ENCODE results near the gene KLHDC2. TPM values are rescaled to one million over a fixed set of nuclear protein-coding genes. Genes with fewer than 3 reads are reported as not detected.
A peak's percentile ranks its signal among the peaks of the same experiment; 100 is the strongest.
"Not testable (repeated sequence)": the region's sequence is repeated elsewhere in the genome, so short reads cannot be mapped to it uniquely, and the experiment has no call there.

Gene KLHDC2
- total RNA-seq, 1 donor = 63.0 TPM

DNA sequence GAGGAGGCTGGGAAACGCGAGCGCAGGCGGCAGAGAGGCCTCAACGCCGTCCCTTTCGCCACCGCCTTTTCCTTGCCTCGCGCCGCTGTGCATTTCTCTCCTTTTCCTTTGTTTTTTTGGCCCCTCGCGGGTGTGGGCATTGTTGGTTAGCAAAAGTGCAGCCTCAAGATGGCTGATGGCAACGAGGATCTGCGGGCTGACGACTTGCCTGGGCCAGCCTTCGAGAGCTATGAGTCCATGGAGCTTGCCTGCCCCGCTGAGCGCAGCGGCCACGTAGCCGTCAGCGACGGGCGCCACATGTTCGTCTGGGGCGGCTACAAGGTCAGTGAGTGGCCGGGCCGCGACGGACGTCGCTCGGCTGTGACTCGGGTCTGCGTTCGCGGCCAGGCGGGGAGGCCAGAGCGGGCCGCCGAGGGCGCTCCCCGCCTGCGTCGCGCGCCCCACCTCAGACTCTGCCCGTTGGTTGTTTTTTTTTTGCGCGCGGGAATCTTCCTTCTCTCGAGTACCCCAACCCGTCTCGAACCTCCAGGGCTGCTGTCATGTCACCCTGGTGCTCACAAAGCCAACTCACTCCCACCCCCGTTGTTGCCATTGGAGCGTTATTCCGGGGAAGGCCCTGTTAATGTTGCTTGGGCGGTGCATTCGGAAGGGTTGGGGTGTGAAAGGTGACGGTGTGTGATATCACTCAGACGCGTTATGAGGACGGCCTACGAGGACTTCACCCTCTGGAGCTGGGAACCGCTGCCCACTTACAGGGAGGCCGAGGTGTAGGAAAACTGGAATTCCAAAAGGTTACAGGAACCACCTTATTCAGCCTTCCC, 558 bp downstream of the KLHDC2 start:
- TF ChIP-seq, protein P1, sequence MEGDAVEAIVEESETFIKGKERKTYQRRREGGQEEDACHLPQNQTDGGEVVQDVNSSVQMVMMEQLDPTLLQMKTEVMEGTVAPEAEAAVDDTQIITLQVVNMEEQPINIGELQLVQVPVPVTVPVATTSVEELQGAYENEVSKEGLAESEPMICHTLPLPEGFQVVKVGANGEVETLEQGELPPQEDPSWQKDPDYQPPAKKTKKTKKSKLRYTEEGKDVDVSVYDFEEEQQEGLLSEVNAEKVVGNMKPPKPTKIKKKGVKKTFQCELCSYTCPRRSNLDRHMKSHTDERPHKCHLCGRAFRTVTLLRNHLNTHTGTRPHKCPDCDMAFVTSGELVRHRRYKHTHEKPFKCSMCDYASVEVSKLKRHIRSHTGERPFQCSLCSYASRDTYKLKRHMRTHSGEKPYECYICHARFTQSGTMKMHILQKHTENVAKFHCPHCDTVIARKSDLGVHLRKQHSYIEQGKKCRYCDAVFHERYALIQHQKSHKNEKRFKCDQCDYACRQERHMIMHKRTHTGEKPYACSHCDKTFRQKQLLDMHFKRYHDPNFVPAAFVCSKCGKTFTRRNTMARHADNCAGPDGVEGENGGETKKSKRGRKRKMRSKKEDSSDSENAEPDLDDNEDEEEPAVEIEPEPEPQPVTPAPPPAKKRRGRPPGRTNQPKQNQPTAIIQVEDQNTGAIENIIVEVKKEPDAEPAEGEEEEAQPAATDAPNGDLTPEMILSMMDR (IDR thresholded peaks at IDR 0.05; ENCODE audit: insufficient read depth, low read depth, low read length) = no peak
- peak overlapping the region; percentile 87 for H3K4me3 ChIP-seq (ENCODE audit: low read depth, low read length)
- peak; percentile 68 for DNase-seq (ENCODE audit: low read depth)

DNA sequence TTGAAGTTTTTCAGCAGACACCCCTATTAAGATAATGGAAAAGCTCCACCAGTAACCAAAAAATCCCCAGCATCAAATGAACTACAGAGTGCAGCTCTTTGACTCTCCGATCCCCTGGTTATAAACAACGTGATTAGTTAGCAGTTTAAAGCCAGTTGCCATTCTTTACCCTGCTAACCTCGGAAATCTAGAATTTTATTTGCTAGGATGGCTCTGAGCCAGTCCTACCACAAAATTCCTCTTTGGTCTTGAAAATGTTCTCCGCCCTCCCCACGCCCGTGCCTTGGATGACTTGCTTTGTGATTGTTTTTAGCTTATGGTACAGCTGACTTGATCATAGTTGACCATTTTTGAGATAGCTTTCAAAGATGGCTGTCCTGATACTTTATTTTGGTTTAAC, 1.2 kb downstream of the KLHDC2 start:
- H3K4me3 ChIP-seq (ENCODE audit: low read depth, low read length) = peak overlapping the region; percentile 87
- TF ChIP-seq, protein P1 (IDR thresholded peaks at IDR 0.05; ENCODE audit: insufficient read depth, low read depth, low read length) = no peak
- peak; percentile 87 for DNase-seq (ENCODE audit: low read depth)

DNA sequence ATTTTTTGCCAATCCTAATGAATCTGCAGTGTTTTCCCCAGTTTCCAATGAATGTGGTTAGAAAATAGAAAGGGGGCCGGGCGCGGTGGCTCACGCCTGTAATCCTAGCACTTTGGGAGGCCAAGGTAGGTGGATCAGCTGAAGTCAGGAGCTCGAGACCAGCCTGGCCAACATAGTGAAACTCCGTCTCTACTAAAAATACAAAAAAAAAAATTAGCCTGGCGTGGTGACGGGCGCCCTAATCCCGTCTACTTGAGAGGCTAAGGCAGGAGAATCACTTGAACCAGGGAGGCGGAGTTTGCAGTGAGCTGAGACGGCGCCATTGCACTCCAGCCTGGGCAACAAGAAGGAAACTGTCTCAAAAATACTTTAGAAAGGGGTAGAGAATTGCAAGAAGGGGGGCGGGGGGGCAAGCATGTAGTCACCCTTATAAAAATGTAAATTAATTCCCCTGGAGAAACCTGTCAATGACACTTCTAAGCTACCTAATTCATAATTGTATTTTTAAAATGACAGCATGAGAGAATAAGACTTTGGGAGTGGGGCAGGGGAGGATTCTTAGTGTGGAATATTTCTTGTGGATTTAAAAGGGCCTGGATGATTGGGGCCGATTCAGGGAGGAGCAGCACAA, 1.7 kb downstream of the KLHDC2 start:
- TF ChIP-seq, protein P1 (IDR thresholded peaks at IDR 0.05; ENCODE audit: insufficient read depth, low read depth, low read length) = no peak
- peak overlapping the region; percentile 87 for H3K4me3 ChIP-seq (ENCODE audit: low read depth, low read length)
- DNase-seq (ENCODE audit: low read depth) = peak; percentile 12

DNA sequence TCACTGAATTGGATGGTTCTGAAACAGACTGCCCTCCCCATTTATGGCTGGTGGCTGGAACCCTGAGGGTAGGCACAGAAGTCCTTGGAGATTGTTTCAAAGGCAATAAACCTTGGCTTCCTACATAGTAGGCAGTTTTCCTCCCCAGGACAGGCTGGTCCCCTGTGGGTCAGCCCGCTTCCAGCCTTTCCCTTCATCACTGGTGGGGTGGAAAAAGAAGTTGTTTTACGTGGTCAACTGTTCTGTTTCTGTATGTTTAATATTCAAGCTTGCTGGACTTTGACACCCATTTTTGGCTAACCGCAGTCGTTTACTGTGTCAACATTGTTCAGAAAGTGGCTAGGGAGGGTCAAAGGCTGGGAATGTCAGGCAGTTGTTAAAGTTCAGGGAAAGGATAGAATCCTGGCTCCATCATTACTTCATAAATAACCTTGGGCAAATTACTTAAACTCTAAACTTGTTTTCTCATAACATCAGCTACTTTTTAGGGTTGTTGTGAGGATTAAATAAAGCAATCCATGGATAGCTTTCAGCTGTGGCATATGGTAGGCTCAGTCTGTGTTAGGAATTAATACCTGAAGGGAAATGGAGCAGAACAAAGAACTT, 2.4 kb downstream of the KLHDC2 start:
- TF ChIP-seq, protein P1 (IDR thresholded peaks at IDR 0.05; ENCODE audit: insufficient read depth, low read depth, low read length) = no peak
- DNase-seq (ENCODE audit: low read depth) = peak; percentile 95
- H3K4me3 ChIP-seq (ENCODE audit: low read depth, low read length) = peak overlapping the region; percentile 87

DNA sequence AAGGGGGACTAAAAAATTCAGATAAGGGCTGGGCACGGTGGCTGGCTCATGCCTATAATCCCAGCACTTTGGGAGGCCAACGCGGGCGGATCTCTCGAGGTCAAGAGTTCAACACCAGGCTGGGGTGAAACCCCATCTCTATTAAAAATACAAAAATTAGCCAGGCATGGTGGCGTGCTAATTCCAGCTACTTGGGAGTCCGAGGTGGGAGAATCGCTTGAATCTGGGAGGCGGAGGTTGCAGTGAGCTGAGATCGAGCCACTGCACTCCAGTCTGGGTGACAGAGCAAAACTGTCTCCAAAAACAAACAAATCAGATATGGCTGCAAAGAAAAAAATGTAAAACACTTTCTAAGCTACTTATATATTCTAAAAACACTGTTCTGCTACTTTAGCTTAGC, 3.7 kb downstream of the KLHDC2 start:
- H3K4me3 ChIP-seq (ENCODE audit: low read depth, low read length); DNase-seq (ENCODE audit: low read depth): not testable (repeated sequence)

DNA sequence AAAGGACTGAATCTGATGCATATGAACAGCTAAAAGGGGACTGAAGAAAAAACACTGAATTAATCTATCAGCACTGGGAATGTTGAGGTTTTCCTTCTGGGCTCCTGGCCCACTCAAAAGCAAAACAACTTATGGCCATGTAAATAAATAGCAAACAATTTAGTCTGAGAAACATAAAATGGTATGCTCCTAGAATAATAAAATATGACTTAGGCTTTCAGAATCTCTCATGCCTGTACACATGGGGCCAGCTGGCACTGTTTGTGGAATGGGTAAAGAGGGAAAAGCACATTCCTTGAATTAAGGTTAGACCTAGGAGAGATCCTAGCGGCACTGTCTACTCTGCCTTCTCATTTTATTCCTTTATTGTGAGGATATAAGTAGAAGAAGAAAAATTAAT, 6.2 kb downstream of the KLHDC2 start:
- TF ChIP-seq, protein P1 (IDR thresholded peaks at IDR 0.05; ENCODE audit: insufficient read depth, low read depth, low read length) = no peak
- peak; percentile 45 for DNase-seq (ENCODE audit: low read depth)
- H3K4me3 ChIP-seq (ENCODE audit: low read depth, low read length) = no peak overlapping the region

DNA sequence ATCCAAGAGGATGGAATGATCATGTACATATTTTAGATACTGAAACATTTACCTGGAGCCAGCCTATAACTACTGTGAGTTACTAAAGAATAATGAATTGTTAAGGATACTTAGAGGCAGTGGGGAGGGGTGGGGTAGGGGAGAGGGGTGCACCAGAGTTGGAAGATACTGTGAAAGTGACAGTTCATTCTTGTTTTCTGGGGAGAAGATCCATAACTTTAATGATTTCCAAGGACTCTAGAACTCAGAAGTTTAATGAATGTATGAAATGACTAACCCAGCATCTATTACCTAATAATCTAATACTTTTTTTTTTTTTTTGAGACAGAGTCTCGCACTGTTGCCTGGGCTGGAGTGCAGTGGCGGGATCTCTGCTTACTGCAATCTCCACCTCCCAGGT, 10.5 kb downstream of the KLHDC2 start:
- no peak for DNase-seq (ENCODE audit: low read depth)
- TF ChIP-seq, protein P1 (IDR thresholded peaks at IDR 0.05; ENCODE audit: insufficient read depth, low read depth, low read length) = no peak

DNA sequence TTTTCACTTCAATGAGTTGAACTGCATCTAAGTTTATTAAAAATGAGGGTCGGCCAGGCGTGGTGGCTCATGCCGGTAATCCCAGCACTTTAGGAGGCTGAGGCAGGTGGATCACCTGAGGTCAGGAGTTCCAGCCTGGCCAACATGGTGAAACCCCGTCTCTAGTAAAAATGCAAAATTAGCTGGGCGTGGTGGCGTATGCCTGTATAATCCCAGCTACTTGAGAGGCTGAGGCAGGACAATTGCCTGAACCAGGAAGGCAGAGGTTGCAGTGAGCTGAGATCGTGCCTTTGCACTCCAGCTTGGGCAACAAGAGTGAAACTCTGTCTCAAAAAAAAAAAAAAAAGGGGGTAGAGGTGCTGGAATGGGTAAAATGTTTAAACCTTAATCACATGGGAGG, 13.1 kb downstream of the KLHDC2 start:
- DNase-seq (ENCODE audit: low read depth); H3K4me3 ChIP-seq (ENCODE audit: low read depth, low read length): not testable (repeated sequence)

More for the DNA sequence above, 10.5 kb downstream of the KLHDC2 start:
- no peak overlapping the region for H3K4me3 ChIP-seq (ENCODE audit: low read depth, low read length)

Data from fibroblast of villous mesenchyme (primary cell).